SK-N-SH treated with all-trans-retinoic acid at 6 μM for 48 hours (cell line): Measurements from ENCODE around the gene MYO3B.

Experiments
- ATAC-seq: fragments of 200-7000 bp; cut with Tn5 transposase; 3 replicates; pipeline ENCODE4 v1.9.1; 2020; ENCODE audit warnings: mild to moderate bottlenecking, moderate library complexity
- CREB5 ChIP-seq: fragments of 250-450 bp; sonication (Bioruptor Pico); IDR thresholded peaks from 2 replicates; pipeline ENCODE4 v1.5.1; 2020; ENCODE audit warnings: low read depth, mild to moderate bottlenecking, moderate library complexity
- CSDC2 ChIP-seq: fragments of 250-450 bp; sonication (Bioruptor Pico); IDR thresholded peaks from 2 replicates; pipeline ENCODE4 v1.5.0; 2020; ENCODE audit warnings: mild to moderate bottlenecking, moderate library complexity
- CSRNP3 ChIP-seq: fragments of 250-450 bp; sonication (Bioruptor Pico); IDR thresholded peaks from 2 replicates; pipeline ENCODE4 v1.5.1; 2021; ENCODE audit warnings: mild to moderate bottlenecking, moderate library complexity
- ESRRG ChIP-seq: fragments of 250-450 bp; sonication (Bioruptor Pico); IDR thresholded peaks from 2 replicates; pipeline ENCODE4 v1.6.1; 2021; ENCODE audit warnings: mild to moderate bottlenecking
- GLIS3 ChIP-seq: fragments of 250-450 bp; sonication (Bioruptor Pico); IDR thresholded peaks from 2 replicates; pipeline ENCODE4 v1.5.0; 2020; ENCODE audit warnings: mild to moderate bottlenecking, moderate library complexity
- ISL1 ChIP-seq: fragments of 250-450 bp; sonication (Bioruptor Pico); IDR thresholded peaks from 2 replicates; pipeline ENCODE4 v2.1.2; 2022; ENCODE audit warnings: mild to moderate bottlenecking, moderate library complexity
- OSR1 ChIP-seq: fragments of 250-450 bp; sonication (Bioruptor Pico); IDR thresholded peaks from 2 replicates; pipeline ENCODE4 v1.8.0; 2022; ENCODE audit warnings: moderate library complexity, mild to moderate bottlenecking, inconsistent platforms
- PATZ1 ChIP-seq: fragments of 250-450 bp; sonication (Bioruptor Pico); IDR thresholded peaks from 2 replicates; pipeline ENCODE4 v1.8.0; 2020; ENCODE audit warnings: mild to moderate bottlenecking, moderate library complexity, borderline replicate concordance
- POU6F1 ChIP-seq: fragments of 250-450 bp; sonication (Bioruptor Pico); IDR thresholded peaks from 2 replicates; pipeline ENCODE4 v1.8.0; 2021; ENCODE audit warnings: low read depth, mild to moderate bottlenecking, moderate library complexity, borderline replicate concordance
- PPARA ChIP-seq: fragments of 250-450 bp; sonication (Bioruptor Pico); IDR thresholded peaks from 2 replicates; pipeline ENCODE4 v1.5.0; 2020; ENCODE audit warnings: mild to moderate bottlenecking, borderline replicate concordance
- RARB ChIP-seq: fragments of 250-450 bp; sonication (Bioruptor Pico); IDR thresholded peaks from 2 replicates; pipeline ENCODE4 v1.8.0; 2021; ENCODE audit warnings: mild to moderate bottlenecking, moderate library complexity
- SNAI2 ChIP-seq: fragments of 250-450 bp; sonication (Bioruptor Pico); IDR thresholded peaks from 2 replicates; pipeline ENCODE4 v1.5.0; 2020; ENCODE audit warnings: mild to moderate bottlenecking, moderate library complexity
- TCF4 ChIP-seq: fragments of 250-450 bp; sonication (Bioruptor Pico); IDR thresholded peaks from 2 replicates; pipeline ENCODE4 v1.8.0; 2021; ENCODE audit warnings: mild to moderate bottlenecking, moderate library complexity, borderline replicate concordance
- TSHZ2 ChIP-seq: fragments of 250-450 bp; sonication (Bioruptor Pico); IDR thresholded peaks from 2 replicates; pipeline ENCODE4 v1.5.0; 2020; ENCODE audit warnings: mild to moderate bottlenecking, moderate library complexity
- ZC3H10 ChIP-seq: fragments of 250-450 bp; sonication (Bioruptor Pico); IDR thresholded peaks from 2 replicates; pipeline ENCODE4 v1.5.1; 2021; ENCODE audit warnings: mild to moderate bottlenecking, moderate library complexity
- ZFP3 ChIP-seq: fragments of 250-450 bp; sonication (Bioruptor Pico); IDR thresholded peaks from 2 replicates; pipeline ENCODE4 v1.5.0; 2020; ENCODE audit warnings: mild to moderate bottlenecking, moderate library complexity
- ZFP30 ChIP-seq: fragments of 450-650 bp; formaldehyde crosslinking; IDR thresholded peaks from 2 replicates; pipeline ENCODE4 v1.5.0; 2022; ENCODE audit warnings: mild to moderate bottlenecking, moderate library complexity
- ZNF565 ChIP-seq: fragments of 450-650 bp; formaldehyde crosslinking; conservative IDR thresholded peaks from 2 replicates; pipeline ENCODE4 v1.5.0; 2020; ENCODE audit warnings: low read depth, mild to moderate bottlenecking, moderate library complexity
- ZNF8 ChIP-seq: fragments of 450-650 bp; formaldehyde crosslinking; IDR thresholded peaks from 2 replicates; pipeline ENCODE4 v1.5.0; 2020; ENCODE audit warnings: mild to moderate bottlenecking, moderate library complexity

MYO3B gene

GRCh38 chr2:170401187-170401586 is 223.2 kb downstream of the MYO3B start:
- ATAC-seq: no peak

GRCh38 chr2:170404846-170405245 is 226.9 kb downstream of the MYO3B start:
- ATAC-seq: no peak
- TF ChIP-seq RARB (no peak), PATZ1 (no peak), ZFP3 (CRISPR knock-in tag) (no peak), POU6F1 (CRISPR knock-in tag) (no peak), OSR1 (CRISPR knock-in tag) (no peak), ESRRG (no peak), CSRNP3 (CRISPR knock-in tag) (no peak), ZNF565 (CRISPR knock-in tag) (no peak), CREB5 (CRISPR knock-in tag) (no peak), ISL1 (CRISPR knock-in tag) (no peak), TCF4 (CRISPR knock-in tag) (no peak), SNAI2 (CRISPR knock-in tag) (no peak)

More at GRCh38 chr2:170401187-170401586, 223.2 kb downstream of the MYO3B start:
- TF ChIP-seq ESRRG (no peak), GLIS3 (CRISPR knock-in tag) (no peak), ZNF8 (CRISPR knock-in tag) (no peak), OSR1 (CRISPR knock-in tag) (no peak), TCF4 (CRISPR knock-in tag) (no peak), CSDC2 (CRISPR knock-in tag) (no peak), RARB (no peak), ZFP3 (CRISPR knock-in tag) (no peak), CSRNP3 (CRISPR knock-in tag) (no peak), ZFP30 (CRISPR knock-in tag) (no peak), TSHZ2 (CRISPR knock-in tag) (no peak)

GRCh38 chr2:170405326-170405725 is 227.4 kb downstream of the MYO3B start:
- no peak for ATAC-seq

More at GRCh38 chr2:170405326-170405725, 227.4 kb downstream of the MYO3B start:
- TF ChIP-seq POU6F1 (CRISPR knock-in tag): no peak
- TF ChIP-seq CSDC2 (CRISPR knock-in tag): no peak
- TF ChIP-seq ZFP3 (CRISPR knock-in tag): no peak
- TF ChIP-seq CREB5 (CRISPR knock-in tag): no peak
- no peak for TF ChIP-seq GLIS3 (CRISPR knock-in tag)
- TF ChIP-seq OSR1 (CRISPR knock-in tag): no peak
- no peak for TF ChIP-seq TSHZ2 (CRISPR knock-in tag)
- no peak for TF ChIP-seq ISL1 (CRISPR knock-in tag)
- no peak for TF ChIP-seq TCF4 (CRISPR knock-in tag)
- TF ChIP-seq ZFP30 (CRISPR knock-in tag): no peak
- TF ChIP-seq ZNF8 (CRISPR knock-in tag): no peak
- TF ChIP-seq ZNF565 (CRISPR knock-in tag): no peak
- no peak for TF ChIP-seq PPARA (CRISPR knock-in tag)
- TF ChIP-seq ZC3H10 (CRISPR knock-in tag): no peak
